Fibroblast of lung (primary cell): ENCODE results near the gene STMN3. TPM values are rescaled to one million over a fixed set of nuclear protein-coding genes. Genes with fewer than 3 reads are reported as not detected.

Experiments used
- DNase-seq, 2 donors: peaks; one replicate each; pipeline versions ENCODE4 v3.0.0 to v3.0.0-alpha.2; 2010; ENCODE audit warnings: low read depth in 2 of 2
- H2AFZ ChIP-seq: 2 replicates; pipeline ENCODE4 v1.5.1; 2012; ENCODE audit warnings: low read length, control low read depth, inconsistent platforms
- H3K27ac ChIP-seq: 2 replicates; pipeline ENCODE4 v1.5.1; 2011; ENCODE audit warnings: low read length, control low read depth; ENCODE audit not compliant: insufficient read depth
- H3K27me3 ChIP-seq: 2 replicates; pipeline ENCODE4 v1.5.1; 2011; ENCODE audit warnings: mild to moderate bottlenecking, low read length; ENCODE audit not compliant: control insufficient read depth, insufficient read depth
- H3K36me3 ChIP-seq: 2 replicates; pipeline ENCODE4 v1.5.1; 2011; ENCODE audit warnings: low read length; ENCODE audit not compliant: control insufficient read depth, insufficient read depth
- H3K4me1 ChIP-seq: 2 replicates; pipeline ENCODE4 v1.5.1; 2011; ENCODE audit warnings: low read length; ENCODE audit not compliant: control insufficient read depth, insufficient read depth; ENCODE audit errors: extremely low read depth
- H3K4me2 ChIP-seq: 2 replicates; pipeline ENCODE4 v1.5.1; 2011; ENCODE audit warnings: low read length, control low read depth; ENCODE audit not compliant: insufficient read depth; ENCODE audit errors: extremely low read depth
- H3K4me3 ChIP-seq, 4 experiments: fragments of 200-600 bp in 1 of 4; sonication (generic) in 1 of 4; replicated peaks in 1 of 4; 2 replicates each; pipeline ENCODE4 v1.5.1; 2011 to 2016; ENCODE audit warnings: low read length in 4 of 4, low read depth in 3 of 4, mild to moderate bottlenecking in 3 of 4, control low read depth in 2 of 4, inconsistent platforms in 1 of 4, mixed read lengths in 1 of 4; ENCODE audit not compliant: insufficient read depth in 1 of 4; ENCODE audit errors: control extremely low read depth in 1 of 4
- H3K79me2 ChIP-seq: 2 replicates; pipeline ENCODE4 v1.5.1; 2012; ENCODE audit warnings: mild to moderate bottlenecking, low read length, inconsistent platforms; ENCODE audit not compliant: control insufficient read depth, insufficient read depth
- H3K9ac ChIP-seq: 2 replicates; pipeline ENCODE4 v1.5.1; 2011; ENCODE audit warnings: mild to moderate bottlenecking, low read length, control low read depth; ENCODE audit not compliant: insufficient read depth
- H3K9me3 ChIP-seq: 2 replicates; pipeline ENCODE4 v1.5.1; 2012; ENCODE audit warnings: low read depth, low read length; ENCODE audit not compliant: control insufficient read depth, insufficient read depth
- H4K20me1 ChIP-seq: 2 replicates; pipeline ENCODE4 v1.5.1; 2011; ENCODE audit warnings: low read length; ENCODE audit not compliant: control insufficient read depth, insufficient read depth; ENCODE audit errors: extremely low read depth
- EZH2 ChIP-seq: IDR thresholded peaks from 2 replicates; pipeline ENCODE4 v1.5.1; 2012; ENCODE audit warnings: low read length, control low read depth, mild to moderate bottlenecking; ENCODE audit errors: missing control alignments
- polyA plus RNA-seq, 2 donors: library from polyadenylated mRNA; depleted of rRNA in 1 of 2; stranded (reverse) in 1 of 2; unstranded in 1 of 2; fragments of >200 nt; gene quantifications; 2 replicates each; pipeline ENCODE4 v1.2.1, GENCODE V29; 2011 to 2012; ENCODE audit warnings: missing spikeins in 1 of 2
- total RNA-seq: library from RNA; depleted of rRNA; stranded (reverse); fragments of >200 nt; gene quantifications from 2 replicates; pipeline ENCODE4 v1.2.1, GENCODE V29; 2014
- TF ChIP-seq, protein P1 (sequence below), 2 donors: IDR thresholded peaks in 1 of 2; conservative IDR thresholded peaks in 1 of 2; 1 replicate in 1 of 2; 2 replicates in 1 of 2; pipeline ENCODE4 v1.5.1; 2011 to 2012; ENCODE audit warnings: low read length in 2 of 2, control low read depth in 1 of 2, inconsistent platforms in 1 of 2, low read depth in 1 of 2, mild to moderate bottlenecking in 1 of 2

STMN3 gene
- total and polyA plus RNA-seq, 2 donors (not counting 1 experiment from before 2014, with no cell fraction given): 3.7 to 34.3 TPM

DNA sequence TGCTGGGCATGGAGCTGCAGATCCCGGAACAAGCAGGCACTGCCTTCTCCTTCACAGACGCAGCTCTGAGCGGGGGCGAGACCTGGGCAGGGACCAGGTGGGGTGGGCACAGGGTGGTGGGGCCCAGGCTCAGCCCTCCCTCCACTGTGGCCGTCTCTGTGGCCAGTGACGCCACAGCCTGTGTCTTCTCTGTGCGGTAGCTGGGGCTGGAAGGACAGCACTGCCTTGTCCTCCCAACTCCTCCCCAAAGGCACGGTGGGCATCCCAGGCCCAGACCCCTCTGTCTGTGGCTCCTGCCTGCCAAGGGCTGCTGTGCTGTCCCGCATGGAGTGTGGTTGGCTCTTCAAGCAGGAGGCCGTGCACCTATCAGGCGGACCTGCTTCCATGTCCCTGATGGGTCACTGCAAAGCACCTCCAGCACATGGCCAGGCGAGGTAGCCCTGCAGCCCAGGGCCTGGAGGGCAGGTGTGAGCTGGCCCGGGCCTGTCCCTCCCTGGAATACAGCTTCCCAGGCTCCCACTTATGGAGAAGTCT lies 28.5 kb upstream of the STMN3 start:
- peak overlapping the region; percentile 83 for H3K27ac ChIP-seq
- H3K4me2 ChIP-seq: no peak overlapping the region
- H3K4me1 ChIP-seq: peaks cover 22% of the 10 kb centered on the region
- TF ChIP-seq EZH2: no peak
- TF ChIP-seq, protein P1, sequence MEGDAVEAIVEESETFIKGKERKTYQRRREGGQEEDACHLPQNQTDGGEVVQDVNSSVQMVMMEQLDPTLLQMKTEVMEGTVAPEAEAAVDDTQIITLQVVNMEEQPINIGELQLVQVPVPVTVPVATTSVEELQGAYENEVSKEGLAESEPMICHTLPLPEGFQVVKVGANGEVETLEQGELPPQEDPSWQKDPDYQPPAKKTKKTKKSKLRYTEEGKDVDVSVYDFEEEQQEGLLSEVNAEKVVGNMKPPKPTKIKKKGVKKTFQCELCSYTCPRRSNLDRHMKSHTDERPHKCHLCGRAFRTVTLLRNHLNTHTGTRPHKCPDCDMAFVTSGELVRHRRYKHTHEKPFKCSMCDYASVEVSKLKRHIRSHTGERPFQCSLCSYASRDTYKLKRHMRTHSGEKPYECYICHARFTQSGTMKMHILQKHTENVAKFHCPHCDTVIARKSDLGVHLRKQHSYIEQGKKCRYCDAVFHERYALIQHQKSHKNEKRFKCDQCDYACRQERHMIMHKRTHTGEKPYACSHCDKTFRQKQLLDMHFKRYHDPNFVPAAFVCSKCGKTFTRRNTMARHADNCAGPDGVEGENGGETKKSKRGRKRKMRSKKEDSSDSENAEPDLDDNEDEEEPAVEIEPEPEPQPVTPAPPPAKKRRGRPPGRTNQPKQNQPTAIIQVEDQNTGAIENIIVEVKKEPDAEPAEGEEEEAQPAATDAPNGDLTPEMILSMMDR (conservative IDR thresholded peaks at IDR 0.05 in 1 of 2, IDR thresholded peaks at IDR 0.05 in 1 of 2; ENCODE audit: low read depth in 1 of 2, low read length in 2 of 2): no peak
- no peaks in the 10 kb centered on the region for H3K27me3 ChIP-seq
- peaks cover 2% of the 10 kb centered on the region for H3K79me2 ChIP-seq
- no peak overlapping the region for H3K9ac ChIP-seq
- H3K9me3 ChIP-seq: no peaks in the 10 kb centered on the region
- no peaks in the 10 kb centered on the region for H4K20me1 ChIP-seq
- H2AFZ ChIP-seq: no peak overlapping the region
- H3K36me3 ChIP-seq: peaks cover 39% of the 10 kb centered on the region
- H3K4me3 ChIP-seq: no peak overlapping the region
- DNase-seq: no peak

DNA sequence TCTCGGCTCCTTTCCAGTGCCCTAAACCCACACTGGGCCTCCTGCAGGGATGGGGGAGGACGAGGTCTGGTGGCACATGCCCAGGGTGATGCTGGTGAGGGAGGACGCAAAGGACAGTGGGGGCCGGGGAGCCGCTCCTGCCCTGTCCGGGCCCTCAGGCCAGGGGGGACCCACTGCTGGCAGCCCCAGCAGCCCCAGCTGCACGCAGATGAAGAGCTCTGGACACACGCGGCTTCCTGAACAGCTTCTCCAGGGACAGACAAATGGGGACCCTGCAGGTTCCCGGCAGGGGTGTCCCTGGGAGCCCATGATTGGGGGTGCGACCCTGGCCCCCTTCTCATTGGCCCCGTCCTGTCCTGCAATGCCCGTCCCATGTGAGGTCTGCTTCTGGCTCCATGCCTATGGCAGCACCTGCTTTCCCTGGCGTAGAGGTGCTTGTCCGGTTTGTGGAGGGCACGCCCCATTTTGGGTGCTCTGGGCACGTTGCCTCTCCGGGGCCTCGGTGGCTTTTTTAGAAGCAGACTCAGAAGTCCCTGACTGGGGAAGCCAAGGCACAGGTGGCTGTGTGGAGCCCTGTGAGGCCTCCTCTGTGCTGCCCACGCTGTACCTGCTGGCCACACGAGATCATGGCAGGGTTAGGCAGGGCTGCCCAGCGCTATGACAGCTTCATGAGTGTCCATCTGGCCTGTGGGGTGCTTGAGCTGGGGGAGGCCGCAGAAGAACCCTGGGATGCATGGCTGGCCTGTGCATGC lies 27.8 kb upstream of the STMN3 start:
- Histone ChIP-seq H3K36me3 (peaks cover 40% of the 10 kb centered on the region), H3K4me3 (no peak overlapping the region), H3K4me2 (no peak overlapping the region), H3K27ac (no peak overlapping the region), H2AFZ (no peak overlapping the region), H3K9ac (no peak overlapping the region), H3K27me3 (no peaks in the 10 kb centered on the region), H3K4me1 (peaks cover 16% of the 10 kb centered on the region), H4K20me1 (no peaks in the 10 kb centered on the region), H3K79me2 (peaks cover 2% of the 10 kb centered on the region), H3K9me3 (no peaks in the 10 kb centered on the region)
- no peak for DNase-seq
- no peak for TF ChIP-seq EZH2
- TF ChIP-seq, protein P1 (conservative IDR thresholded peaks at IDR 0.05 in 1 of 2, IDR thresholded peaks at IDR 0.05 in 1 of 2; ENCODE audit: low read depth in 1 of 2, low read length in 2 of 2): no peak

DNA sequence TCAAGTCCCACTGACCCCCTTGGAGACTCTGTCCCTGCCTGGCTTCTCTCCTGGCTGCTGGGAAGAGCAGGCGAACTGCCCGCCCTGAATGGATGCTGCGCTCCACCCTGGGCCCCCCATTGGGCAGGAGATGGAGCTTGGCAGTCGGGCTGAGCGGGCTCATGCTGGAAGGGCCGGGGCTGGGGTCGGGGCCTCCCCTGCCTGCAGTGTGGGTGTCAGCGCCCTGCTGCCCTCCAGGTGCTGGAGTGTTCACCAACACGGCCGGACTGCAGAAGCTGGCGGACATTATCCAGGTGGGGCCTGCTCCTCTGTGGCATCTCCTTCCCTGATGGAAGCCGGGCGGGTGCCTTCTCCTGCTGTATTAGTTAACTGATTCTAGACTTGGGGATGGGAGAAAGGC lies 27.2 kb upstream of the STMN3 start:
- Histone ChIP-seq H2AFZ (no peak overlapping the region), H3K27ac (no peak overlapping the region), H3K4me2 (no peak overlapping the region), H3K27me3 (no peaks in the 10 kb centered on the region), H3K9ac (no peak overlapping the region), H3K4me3 (no peak overlapping the region), H3K9me3 (no peaks in the 10 kb centered on the region), H3K79me2 (no peaks in the 10 kb centered on the region), H3K36me3 (peaks cover 36% of the 10 kb centered on the region), H4K20me1 (no peaks in the 10 kb centered on the region), H3K4me1 (peaks cover 11% of the 10 kb centered on the region)
- TF ChIP-seq EZH2: no peak
- TF ChIP-seq, protein P1 (conservative IDR thresholded peaks at IDR 0.05 in 1 of 2, IDR thresholded peaks at IDR 0.05 in 1 of 2; ENCODE audit: low read depth in 1 of 2, low read length in 2 of 2): no peak
- no peak for DNase-seq
